Activated CD4-positive, CD25-positive, alpha-beta regulatory T cell (primary cell): Measurements from ENCODE around the gene SPECC1.
"Not testable (repeated sequence)": the region's sequence is repeated elsewhere in the genome, so short reads cannot be mapped to it uniquely, and the experiment has no call there.

Experiments used
- DNase-seq, 4 experiments: peaks; one replicate each; lab custom pipeline; 2025; lab: John Stamatoyannopoulos, UW

SPECC1 gene

GRCh38 chr17:20009302-20010098 is at the start of gene SPECC1:
Gene SPECC1 (plus strand): TSS chr17:20009359. CDS start chr17:20096652, 87,293 bp downstream.
- DNase-seq: peak; percentile 60 to 78 (median 75)

- not testable (repeated sequence) for DNase-seq
Observed at GRCh38 chr17:19962954-19963353, 46.2 kb upstream of the SPECC1 start.

- DNase-seq: no peak
Observed at GRCh38 chr17:19973156-19973555, 36.0 kb upstream of the SPECC1 start.

GRCh38 chr17:19975601-19976000 is 33.6 kb upstream of the SPECC1 start:
- DNase-seq: no peak

- DNase-seq: peak; percentile 86 to 89 (median 88)
Observed at GRCh38 chr17:19977293-19978208, 31.6 kb upstream of the SPECC1 start, which contains the start of gene AKAP10. Gene AKAP10 (minus strand): TSS chr17:19977828. CDS start chr17:19977679, 149 bp downstream.

GRCh38 chr17:19978209-19978802 is 30.9 kb upstream of the SPECC1 start:
- DNase-seq: no peak

GRCh38 chr17:19978805-19979211 is 30.4 kb upstream of the SPECC1 start:
- DNase-seq: no peak

GRCh38 chr17:19979917-19980770 is 29.0 kb upstream of the SPECC1 start:
- DNase-seq: no peak

GRCh38 chr17:19986941-19987861 is 22.0 kb upstream of the SPECC1 start:
- DNase-seq: no peak

- DNase-seq: no peak
Observed at GRCh38 chr17:19987897-19988296, 21.3 kb upstream of the SPECC1 start.

GRCh38 chr17:19991252-19991885 is 17.8 kb upstream of the SPECC1 start:
- DNase-seq: no peak

GRCh38 chr17:19992803-19993713 is 16.1 kb upstream of the SPECC1 start:
- DNase-seq: peak; percentile 36 to 49 (median 44)

- no peak for DNase-seq
Observed at GRCh38 chr17:19996086-19996485, 13.1 kb upstream of the SPECC1 start.

- DNase-seq: no peak
Observed at GRCh38 chr17:19996502-19996901, 12.7 kb upstream of the SPECC1 start.

GRCh38 chr17:20008242-20009051 is 712 bp upstream of the SPECC1 start:
- no peak for DNase-seq

GRCh38 chr17:20009052-20009301 is 182 bp upstream of the SPECC1 start:
- DNase-seq: no peak

GRCh38 chr17:20010099-20010863 is 1.1 kb downstream of the SPECC1 start:
- no peak for DNase-seq
